A673 (cell line): ENCODE measurements around the gene SPON2. TPM values are rescaled to one million over a fixed set of nuclear protein-coding genes. Genes with fewer than 3 reads are reported as not detected.

ENCODE experiments used
- BruUV-seq: library from RNA; stranded (reverse); fragments of 400-500 nt; replicated peaks from 2 replicates; lab custom pipeline; 2021; lab: Mats Ljungman, UMichigan
- CTCF ChIA-PET: fragments of 300-600 bp; sonication (Branson Sonifier 250); formaldehyde crosslinking; loops from one replicate; lab custom pipeline; 2022; ENCODE audit warnings: antibody characterized with exemption; lab: Charles Lee
- POLR2A ChIA-PET: fragments of 300-600 bp; sonication (Branson Sonifier 250); formaldehyde crosslinking; loops from one replicate; lab custom pipeline; 2022; ENCODE audit warnings: antibody characterized with exemption; ENCODE audit not compliant: low non-redundant PET; lab: Charles Lee
- DNase-seq: peaks from one replicate; pipeline ENCODE4 v3.0.0-alpha.2; 2015; ENCODE audit warnings: low spot score
- H3K27ac ChIP-seq: fragments of 200-600 bp; sonication (generic); 2 replicates; pipeline ENCODE4 v1.5.1; 2016; ENCODE audit warnings: mixed run types, low read depth, mild to moderate bottlenecking, mixed read lengths, antibody characterized with exemption, low read length; ENCODE audit not compliant: poor library complexity, severe bottlenecking
- H3K27me3 ChIP-seq: fragments of 200-600 bp; sonication (generic); replicated peaks from 2 replicates; pipeline ENCODE4 v1.6.1; 2017; ENCODE audit warnings: mixed run types, low read depth, mild to moderate bottlenecking, mixed read lengths, antibody characterized with exemption, low read length; ENCODE audit not compliant: insufficient read depth, poor library complexity
- H3K36me3 ChIP-seq: fragments of 200-600 bp; sonication (generic); 2 replicates; pipeline ENCODE4 v1.6.1; 2016; ENCODE audit warnings: mixed run types, mild to moderate bottlenecking, mixed read lengths, antibody characterized with exemption, low read length; ENCODE audit not compliant: insufficient read depth, poor library complexity, severe bottlenecking
- H3K4me1 ChIP-seq: fragments of 200-600 bp; sonication (generic); 2 replicates; pipeline ENCODE4 v1.6.1; 2017; ENCODE audit warnings: mixed run types, mild to moderate bottlenecking, mixed read lengths, antibody characterized with exemption, low read length; ENCODE audit not compliant: insufficient read depth, poor library complexity, severe bottlenecking
- H3K4me3 ChIP-seq: fragments of 200-600 bp; sonication (generic); 2 replicates; pipeline ENCODE4 v1.5.1; 2016; ENCODE audit warnings: low read depth, mixed run types, mild to moderate bottlenecking, mixed read lengths, low read length; ENCODE audit not compliant: poor library complexity, severe bottlenecking
- H3K9me3 ChIP-seq: fragments of 200-600 bp; sonication (generic); 2 replicates; pipeline ENCODE4 v1.6.1; 2016; ENCODE audit warnings: mixed run types, low read depth, mild to moderate bottlenecking, mixed read lengths, antibody characterized with exemption, low read length; ENCODE audit not compliant: poor library complexity, severe bottlenecking
- EZH2 ChIP-seq: fragments of 200-600 bp; sonication (generic); IDR thresholded peaks from 2 replicates; pipeline ENCODE4 v1.6.1; 2017; ENCODE audit warnings: borderline replicate concordance, low read depth, mild to moderate bottlenecking, mixed read lengths, antibody characterized with exemption, low read length; ENCODE audit not compliant: poor library complexity, severe bottlenecking
- intact Hi-C: fragments of 100-400 bp; cut with micrococcal nuclease; formaldehyde crosslinking; loops from one replicate; pipeline ENCODE4 v1.10.0; 2022; ENCODE audit not compliant: unreplicated experiment
- total RNA-seq: library from RNA; stranded (reverse); gene quantifications from 2 replicates; pipeline ENCODE4 v1.2.3, GENCODE V29; 2021
- TF ChIP-seq, protein P1 (sequence below): fragments of 300-800, 200-600 bp; sonication (generic); conservative IDR thresholded peaks from 2 replicates; pipeline ENCODE4 v1.5.1; 2017; ENCODE audit warnings: low read depth, mild to moderate bottlenecking, antibody characterized with exemption, low read length, moderate library complexity, mixed read lengths

SPON2 gene
- total RNA-seq, 1 experiment from 2014 or later = 2.3 TPM

GRCh38 chr4:1192493-1193205, 20.3 kb upstream of the SPON2 start:
- Histone ChIP-seq H3K27me3 (peaks cover 4% of the 10 kb centered on the region), H3K9me3 (no peaks in the 10 kb centered on the region), H3K4me1 (no peaks in the 10 kb centered on the region), H3K27ac (no peak overlapping the region), H3K36me3 (no peaks in the 10 kb centered on the region), H3K4me3 (no peak overlapping the region)
- intact Hi-C loops = no loop called here
- DNase-seq = no peak
- ChIA-PET CTCF (no interaction called here), POLR2A (no interaction called here)
- no TSS peak for BruUV-seq
- TF ChIP-seq, protein P1, sequence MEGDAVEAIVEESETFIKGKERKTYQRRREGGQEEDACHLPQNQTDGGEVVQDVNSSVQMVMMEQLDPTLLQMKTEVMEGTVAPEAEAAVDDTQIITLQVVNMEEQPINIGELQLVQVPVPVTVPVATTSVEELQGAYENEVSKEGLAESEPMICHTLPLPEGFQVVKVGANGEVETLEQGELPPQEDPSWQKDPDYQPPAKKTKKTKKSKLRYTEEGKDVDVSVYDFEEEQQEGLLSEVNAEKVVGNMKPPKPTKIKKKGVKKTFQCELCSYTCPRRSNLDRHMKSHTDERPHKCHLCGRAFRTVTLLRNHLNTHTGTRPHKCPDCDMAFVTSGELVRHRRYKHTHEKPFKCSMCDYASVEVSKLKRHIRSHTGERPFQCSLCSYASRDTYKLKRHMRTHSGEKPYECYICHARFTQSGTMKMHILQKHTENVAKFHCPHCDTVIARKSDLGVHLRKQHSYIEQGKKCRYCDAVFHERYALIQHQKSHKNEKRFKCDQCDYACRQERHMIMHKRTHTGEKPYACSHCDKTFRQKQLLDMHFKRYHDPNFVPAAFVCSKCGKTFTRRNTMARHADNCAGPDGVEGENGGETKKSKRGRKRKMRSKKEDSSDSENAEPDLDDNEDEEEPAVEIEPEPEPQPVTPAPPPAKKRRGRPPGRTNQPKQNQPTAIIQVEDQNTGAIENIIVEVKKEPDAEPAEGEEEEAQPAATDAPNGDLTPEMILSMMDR = no peak
- no peak for TF ChIP-seq EZH2

- Histone ChIP-seq H3K4me3 (no peak overlapping the region), H3K27me3 (peaks cover 4% of the 10 kb centered on the region), H3K36me3 (no peaks in the 10 kb centered on the region), H3K27ac (no peak overlapping the region), H3K4me1 (no peaks in the 10 kb centered on the region), H3K9me3 (no peaks in the 10 kb centered on the region)
- ChIA-PET CTCF (no interaction called here), POLR2A (no interaction called here)
- intact Hi-C loops = no loop called here
- DNase-seq = peak; percentile 44
- no TSS peak for BruUV-seq
- TF ChIP-seq, protein P1 = no peak
- no peak for TF ChIP-seq EZH2
Observed at GRCh38 chr4:1192091-1192492, 19.7 kb upstream of the SPON2 start.

DNA sequence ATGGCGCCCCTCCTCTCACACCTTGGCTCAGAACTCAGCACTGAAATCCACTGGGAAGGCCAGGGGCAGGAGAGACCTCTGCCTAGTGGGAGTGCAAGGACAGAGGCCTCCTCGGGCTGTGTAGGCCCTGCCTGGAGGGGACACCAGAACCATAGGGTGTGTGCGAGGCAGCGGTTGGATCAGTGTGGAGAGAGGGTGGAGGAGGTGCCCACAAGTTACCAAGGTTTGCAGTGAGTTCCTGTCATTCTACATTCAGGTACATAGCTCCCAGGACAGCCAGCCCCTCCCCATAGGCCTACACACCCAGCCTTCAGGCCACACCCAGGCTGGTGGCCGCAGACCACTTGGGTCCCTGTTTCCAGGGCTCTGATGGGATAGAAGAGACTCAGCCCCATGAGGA, 19.2 kb upstream of the SPON2 start:
- no peak overlapping the region for H3K4me3 ChIP-seq
- CTCF ChIA-PET = no interaction called here
- DNase-seq = no peak
- H3K4me1 ChIP-seq = no peaks in the 10 kb centered on the region
- TF ChIP-seq, protein P1 = no peak
- TF ChIP-seq EZH2 = no peak
- no peaks in the 10 kb centered on the region for H3K9me3 ChIP-seq
- no TSS peak for BruUV-seq
- no peaks in the 10 kb centered on the region for H3K36me3 ChIP-seq
- H3K27me3 ChIP-seq = peaks cover 4% of the 10 kb centered on the region
- POLR2A ChIA-PET = no interaction called here
- intact Hi-C loops = no loop called here
- no peak overlapping the region for H3K27ac ChIP-seq
